ENCODE results near the gene KCNH2. TPM values are rescaled to one million over a fixed set of nuclear protein-coding genes. Genes with fewer than 3 reads are reported as not detected.
"Not testable (repeated sequence)": the region's sequence is repeated elsewhere in the genome, so short reads cannot be mapped to it uniquely, and the experiment has no call there.

The KCNH2 gene
- total and polyA plus RNA-seq, 4 donors: 0.23 to 2.4 (median 0.64) TPM

- WGBS, 2 donors: 75 to 78% methylated on average over 11 of the region's 11 CpGs
- ATAC-seq (ENCODE audit: low FRiP score) (no peak), DNase-seq (no peak)
- H3K36me3 ChIP-seq (ENCODE audit: control insufficient read depth in 1 of 2, insufficient read depth in 2 of 2, low read length in 1 of 2): no peaks in the 10 kb centered on the region
- H3K4me1 ChIP-seq (ENCODE audit: control insufficient read depth in 1 of 2, insufficient read depth in 2 of 2, low read length in 2 of 2): no peaks in the 10 kb centered on the region
- intact Hi-C loops (cut with DNase I): no loop called here
- H3K4me3 ChIP-seq (ENCODE audit: low read length in 2 of 2): no peak overlapping the region
- H3K9me3 ChIP-seq (ENCODE audit: control insufficient read depth, low read length): no peaks in the 10 kb centered on the region
- H3K27me3 ChIP-seq (ENCODE audit: control insufficient read depth in 1 of 2, insufficient read depth in 2 of 2, low read length in 1 of 2): no peaks in the 10 kb centered on the region
- H3K27ac ChIP-seq (ENCODE audit: low read depth in 1 of 2, low read length in 2 of 2): no peak overlapping the region
These were observed 66.4 kb downstream of the KCNH2 start for GRCh38 chr7:150911590-150912267.

GRCh38 chr7:150910996-150911422 is 67.1 kb downstream of the KCNH2 start:
- no peak overlapping the region for H3K4me3 ChIP-seq (ENCODE audit: low read length in 2 of 2)
- intact Hi-C loops (cut with DNase I): no loop called here
- H3K27ac ChIP-seq (ENCODE audit: low read depth in 1 of 2, low read length in 2 of 2): no peak overlapping the region
- DNase-seq (no peak), ATAC-seq (ENCODE audit: low FRiP score) (no peak)
- H3K27me3 ChIP-seq (ENCODE audit: control insufficient read depth in 1 of 2, insufficient read depth in 2 of 2, low read length in 1 of 2): no peaks in the 10 kb centered on the region
- no peaks in the 10 kb centered on the region for H3K4me1 ChIP-seq (ENCODE audit: control insufficient read depth in 1 of 2, insufficient read depth in 2 of 2, low read length in 2 of 2)
- H3K9me3 ChIP-seq (ENCODE audit: control insufficient read depth, low read length): no peaks in the 10 kb centered on the region
- no peaks in the 10 kb centered on the region for H3K36me3 ChIP-seq (ENCODE audit: control insufficient read depth in 1 of 2, insufficient read depth in 2 of 2, low read length in 1 of 2)
- WGBS, 2 donors: 59 to 60% methylated on average over 12 of the region's 12 CpGs

- 76 to 77% methylated on average over 7 to 8 of the region's 8 CpGs for WGBS, 2 donors
- not testable (repeated sequence) for H3K9me3 ChIP-seq (ENCODE audit: control insufficient read depth, low read length); H3K4me1 ChIP-seq (ENCODE audit: control insufficient read depth in 1 of 2, insufficient read depth in 2 of 2, low read length in 2 of 2)
These were observed 67.7 kb downstream of the KCNH2 start for GRCh38 chr7:150910305-150910995.

DNA sequence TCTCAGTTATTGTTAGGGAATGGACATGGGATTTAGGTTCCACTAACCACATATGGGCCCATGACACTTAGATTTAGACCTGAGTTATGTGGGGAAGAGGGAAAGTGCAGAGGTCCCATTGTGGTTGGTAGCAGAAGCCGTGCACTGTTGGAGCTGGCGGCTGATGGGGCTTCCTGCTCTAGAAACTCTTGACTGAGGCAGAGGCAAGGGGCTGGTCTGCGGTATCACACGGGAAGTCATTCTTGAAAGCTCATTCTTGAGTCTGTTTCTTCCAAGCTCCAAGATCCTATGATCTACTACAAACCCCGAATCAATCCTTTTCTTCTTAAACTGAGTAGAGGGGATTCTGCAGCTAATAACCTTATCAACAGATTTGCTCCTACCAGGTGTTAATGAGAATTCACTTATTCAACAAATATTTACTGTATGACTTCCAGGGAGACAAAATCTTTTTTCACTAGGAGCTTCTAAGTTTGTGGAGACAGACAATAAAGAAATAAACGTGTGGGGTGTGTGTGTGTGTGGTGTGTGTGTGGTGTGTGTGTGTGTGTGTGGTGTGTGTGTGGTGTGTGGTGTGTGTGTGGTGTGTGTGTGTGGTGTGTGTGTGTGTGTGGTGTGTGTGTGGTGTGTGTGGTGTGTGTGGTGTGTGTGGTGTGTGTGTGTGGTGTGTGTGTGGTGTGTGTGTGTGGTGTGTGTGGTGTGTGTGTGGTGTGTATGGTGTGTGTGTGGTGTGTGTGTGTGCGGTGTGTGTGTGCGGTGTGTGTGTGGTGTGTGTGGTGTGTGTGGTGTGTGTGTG is 68.7 kb downstream of the KCNH2 start:
- H3K4me1 ChIP-seq (ENCODE audit: control insufficient read depth in 1 of 2, insufficient read depth in 2 of 2, low read length in 2 of 2): no peaks in the 10 kb centered on the region
- intact Hi-C loops (cut with DNase I): no loop called here
- 75 to 82% methylated on average over 6 to 8 of the region's 8 CpGs for WGBS, 2 donors

More at GRCh38 chr7:150910305-150910995, 67.7 kb downstream of the KCNH2 start:
- H3K27me3 ChIP-seq (ENCODE audit: control insufficient read depth in 1 of 2, insufficient read depth in 2 of 2, low read length in 1 of 2); intact Hi-C loops (cut with DNase I); H3K4me3 ChIP-seq (ENCODE audit: low read length in 2 of 2); DNase-seq; ATAC-seq (ENCODE audit: low FRiP score); H3K27ac ChIP-seq (ENCODE audit: low read depth in 1 of 2, low read length in 2 of 2); H3K36me3 ChIP-seq (ENCODE audit: control insufficient read depth in 1 of 2, insufficient read depth in 2 of 2, low read length in 1 of 2): not testable (repeated sequence)

DNA sequence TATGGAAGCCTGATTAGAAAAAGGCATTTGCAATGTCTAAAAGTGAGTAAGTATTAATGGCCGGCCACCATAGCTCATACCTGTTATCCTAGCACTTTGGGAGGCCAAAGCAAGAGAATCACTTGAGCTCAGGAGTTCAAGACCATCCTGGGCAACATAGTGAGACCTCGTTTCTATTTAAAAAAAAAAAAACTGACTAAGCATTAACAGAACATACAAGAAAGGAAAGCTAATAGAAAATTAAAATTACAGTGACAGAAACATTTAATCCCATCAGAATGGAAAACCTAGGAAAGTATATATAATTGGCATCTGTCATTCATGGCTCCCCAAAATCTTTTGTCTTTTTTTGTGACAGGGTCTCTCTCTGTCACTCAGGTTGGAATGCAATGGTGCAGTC is 69.9 kb downstream of the KCNH2 start:
- Histone ChIP-seq H3K4me1 (ENCODE audit: control insufficient read depth in 1 of 2, insufficient read depth in 2 of 2, low read length in 2 of 2) (peaks cover 0 to 3% of the 10 kb centered on the region in 2 donors), H3K27me3 (ENCODE audit: control insufficient read depth in 1 of 2, insufficient read depth in 2 of 2, low read length in 1 of 2) (no peaks in the 10 kb centered on the region), H3K27ac (ENCODE audit: low read depth in 1 of 2, low read length in 2 of 2) (no peak overlapping the region), H3K36me3 (ENCODE audit: control insufficient read depth in 1 of 2, insufficient read depth in 2 of 2, low read length in 1 of 2) (no peaks in the 10 kb centered on the region), H3K4me3 (ENCODE audit: low read length in 2 of 2) (no peak overlapping the region), H3K9me3 (ENCODE audit: control insufficient read depth, low read length) (no peaks in the 10 kb centered on the region)
- ATAC-seq (ENCODE audit: low FRiP score): no peak
- intact Hi-C loops (cut with DNase I): no loop called here
- WGBS, 2 donors: 83 to 86% methylated on average over 2 of the region's 2 CpGs
- no peak for DNase-seq

More for the DNA sequence above, 68.7 kb downstream of the KCNH2 start:
- H3K27me3 ChIP-seq (ENCODE audit: control insufficient read depth in 1 of 2, insufficient read depth in 2 of 2, low read length in 1 of 2): no peaks in the 10 kb centered on the region
- DNase-seq (no peak), ATAC-seq (ENCODE audit: low FRiP score) (no peak)
- H3K4me3 ChIP-seq (ENCODE audit: low read length in 2 of 2): no peak overlapping the region
- H3K36me3 ChIP-seq (ENCODE audit: control insufficient read depth in 1 of 2, insufficient read depth in 2 of 2, low read length in 1 of 2): no peaks in the 10 kb centered on the region
- no peaks in the 10 kb centered on the region for H3K9me3 ChIP-seq (ENCODE audit: control insufficient read depth, low read length)
- H3K27ac ChIP-seq (ENCODE audit: low read depth in 1 of 2, low read length in 2 of 2): no peak overlapping the region

DNA sequence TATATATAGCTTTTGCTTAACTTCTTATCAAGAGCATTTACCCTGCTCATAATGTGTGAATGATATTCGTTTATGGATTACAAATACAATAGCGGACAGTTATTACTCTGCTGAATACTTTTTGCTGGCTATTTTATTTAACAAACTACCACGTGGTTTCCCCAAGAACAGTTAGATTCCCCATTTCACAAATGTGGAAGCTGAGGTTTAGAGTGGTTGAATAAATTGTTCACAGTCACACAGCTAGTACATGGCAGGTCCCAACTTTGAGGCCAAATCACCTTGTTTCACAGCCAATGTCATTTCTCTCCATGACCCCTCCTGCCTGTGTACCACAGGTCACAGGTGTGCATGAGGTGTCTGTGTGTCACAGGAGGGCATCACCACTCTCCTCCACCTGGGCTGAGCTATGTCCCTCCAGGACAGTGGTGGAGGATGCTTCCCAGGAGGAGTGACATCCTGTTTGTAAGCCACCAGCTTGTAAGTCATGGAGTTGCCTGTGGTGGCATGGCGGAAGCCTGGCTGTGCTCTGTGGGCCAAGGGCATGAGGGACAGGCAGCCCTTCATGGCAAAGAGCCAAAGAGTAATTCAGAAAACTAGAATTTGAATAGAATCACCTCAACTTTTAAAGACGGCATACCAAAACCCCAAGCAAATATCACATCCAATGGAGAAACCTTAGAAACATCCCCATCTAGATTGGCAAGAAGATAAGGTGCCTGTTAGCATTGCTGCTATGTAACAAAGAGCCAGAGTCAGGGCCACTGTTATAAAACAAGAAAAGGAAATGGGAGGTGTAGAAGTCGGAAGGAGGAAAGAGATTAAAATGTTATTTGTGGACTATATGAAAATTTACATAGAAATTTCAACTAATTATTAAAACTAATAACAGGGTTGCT is 73.9 kb downstream of the KCNH2 start:
- Histone ChIP-seq H3K9me3 (ENCODE audit: control insufficient read depth, low read length) (no peaks in the 10 kb centered on the region), H3K4me1 (ENCODE audit: control insufficient read depth in 1 of 2, insufficient read depth in 2 of 2, low read length in 2 of 2) (peaks cover 0 to 3% of the 10 kb centered on the region in 2 donors), H3K36me3 (ENCODE audit: control insufficient read depth in 1 of 2, insufficient read depth in 2 of 2, low read length in 1 of 2) (no peaks in the 10 kb centered on the region), H3K27me3 (ENCODE audit: control insufficient read depth in 1 of 2, insufficient read depth in 2 of 2, low read length in 1 of 2) (no peaks in the 10 kb centered on the region), H3K4me3 (ENCODE audit: low read length in 2 of 2) (no peak overlapping the region), H3K27ac (ENCODE audit: low read depth in 1 of 2, low read length in 2 of 2) (no peak overlapping the region)
- ATAC-seq (ENCODE audit: low FRiP score) (no peak), DNase-seq (no peak)
- WGBS, 2 donors: 42% methylated on average over 6 of the region's 6 CpGs
- intact Hi-C loops (cut with DNase I): no loop called here

GRCh38 chr7:150903606-150904005 is 74.5 kb downstream of the KCNH2 start:
- Histone ChIP-seq H3K4me3 (ENCODE audit: low read length in 2 of 2) (no peak overlapping the region), H3K36me3 (ENCODE audit: control insufficient read depth in 1 of 2, insufficient read depth in 2 of 2, low read length in 1 of 2) (no peaks in the 10 kb centered on the region), H3K27me3 (ENCODE audit: control insufficient read depth in 1 of 2, insufficient read depth in 2 of 2, low read length in 1 of 2) (no peaks in the 10 kb centered on the region), H3K27ac (ENCODE audit: low read depth in 1 of 2, low read length in 2 of 2) (peak overlapping the region in 1 of 2 donors; percentile 22), H3K4me1 (ENCODE audit: control insufficient read depth in 1 of 2, insufficient read depth in 2 of 2, low read length in 2 of 2) (peaks cover 0 to 3% of the 10 kb centered on the region in 2 donors), H3K9me3 (ENCODE audit: control insufficient read depth, low read length) (no peaks in the 10 kb centered on the region)
- WGBS, 2 donors: 0 to 2% methylated on average over 12 of the region's 12 CpGs
- peak; percentile 80 to 91 for DNase-seq
- intact Hi-C loops (cut with DNase I): no loop called here
- ATAC-seq (ENCODE audit: low FRiP score): peak; percentile 77
